Esophagus squamous epithelium (tissue), 4 donors: ENCODE measurements around the gene SLC9A9.

ENCODE experiments used
- POLR2A ChIP-seq, 4 donors: fragments of 450-650 bp; IDR thresholded peaks; one replicate each; pipeline ENCODE4 v1.6.1; 2017; ENCODE audit warnings: antibody characterized with exemption in 4 of 4, mild to moderate bottlenecking in 4 of 4, moderate library complexity in 3 of 4
- TF ChIP-seq, protein P1 (sequence below), 6 experiments: fragments of 450-650 bp in 4 of 6; fragments of 200-600 bp in 2 of 6; sonication (generic) in 2 of 6; IDR thresholded peaks; one replicate each; pipeline ENCODE4 v1.5.1; 2016 to 2019; ENCODE audit warnings: antibody characterized with exemption in 6 of 6, mild to moderate bottlenecking in 4 of 6, moderate library complexity in 4 of 6

DNA sequence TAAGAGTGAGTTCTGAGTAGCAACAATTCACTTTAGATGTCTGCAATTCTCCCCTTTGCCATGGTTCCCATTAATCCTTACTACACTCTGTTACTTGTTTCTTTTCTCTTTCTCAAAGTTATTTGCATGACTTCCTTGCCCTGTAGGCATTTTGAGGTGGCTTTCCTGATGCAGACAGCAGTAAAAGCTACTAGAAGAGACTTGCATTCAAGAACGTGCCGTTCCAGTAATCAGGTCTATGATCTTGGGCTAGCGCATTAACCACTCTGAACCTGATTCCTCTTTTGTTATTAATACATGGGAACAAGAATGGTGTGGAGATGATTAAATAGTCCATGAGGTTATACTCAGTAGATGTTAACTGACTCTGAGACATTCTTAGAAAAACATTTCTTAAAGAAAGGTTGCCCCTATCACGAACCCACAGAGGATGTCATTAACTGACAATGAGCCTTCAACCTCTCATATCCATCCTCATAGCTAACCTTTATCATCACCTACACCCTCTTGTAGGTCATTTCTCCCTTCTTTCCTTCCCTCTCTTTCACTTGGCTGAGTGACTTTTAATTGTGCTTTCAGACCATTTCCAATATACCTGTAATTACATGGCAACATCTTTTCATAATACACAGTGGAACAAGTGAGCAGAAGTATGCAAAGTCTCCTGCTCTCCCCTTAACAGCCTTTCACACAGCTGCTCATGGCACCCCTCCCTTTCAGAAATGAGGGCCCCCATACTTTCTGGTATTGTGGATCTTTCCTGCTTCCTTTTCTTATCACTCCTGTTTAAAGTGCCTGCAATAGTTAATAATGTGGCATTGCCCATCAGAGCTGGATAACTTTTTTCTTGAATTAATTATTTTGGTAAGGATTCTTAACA lies 552.8 kb downstream of the SLC9A9 start:
- TF ChIP-seq, protein P1, sequence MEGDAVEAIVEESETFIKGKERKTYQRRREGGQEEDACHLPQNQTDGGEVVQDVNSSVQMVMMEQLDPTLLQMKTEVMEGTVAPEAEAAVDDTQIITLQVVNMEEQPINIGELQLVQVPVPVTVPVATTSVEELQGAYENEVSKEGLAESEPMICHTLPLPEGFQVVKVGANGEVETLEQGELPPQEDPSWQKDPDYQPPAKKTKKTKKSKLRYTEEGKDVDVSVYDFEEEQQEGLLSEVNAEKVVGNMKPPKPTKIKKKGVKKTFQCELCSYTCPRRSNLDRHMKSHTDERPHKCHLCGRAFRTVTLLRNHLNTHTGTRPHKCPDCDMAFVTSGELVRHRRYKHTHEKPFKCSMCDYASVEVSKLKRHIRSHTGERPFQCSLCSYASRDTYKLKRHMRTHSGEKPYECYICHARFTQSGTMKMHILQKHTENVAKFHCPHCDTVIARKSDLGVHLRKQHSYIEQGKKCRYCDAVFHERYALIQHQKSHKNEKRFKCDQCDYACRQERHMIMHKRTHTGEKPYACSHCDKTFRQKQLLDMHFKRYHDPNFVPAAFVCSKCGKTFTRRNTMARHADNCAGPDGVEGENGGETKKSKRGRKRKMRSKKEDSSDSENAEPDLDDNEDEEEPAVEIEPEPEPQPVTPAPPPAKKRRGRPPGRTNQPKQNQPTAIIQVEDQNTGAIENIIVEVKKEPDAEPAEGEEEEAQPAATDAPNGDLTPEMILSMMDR (IDR thresholded peaks at IDR 0.05) = no peak
- TF ChIP-seq POLR2A (IDR thresholded peaks at IDR 0.05) = no peak
